Neural cell (in vitro differentiated cells): Measurements from ENCODE around the gene GPSM3. TPM values are rescaled to one million over a fixed set of nuclear protein-coding genes. Genes with fewer than 3 reads are reported as not detected.
"Not testable (repeated sequence)": the region's sequence is repeated elsewhere in the genome, so short reads cannot be mapped to it uniquely, and the experiment has no call there.

Experiments
- H2AFZ ChIP-seq: fragments of 200-600, 300-800 bp; sonication (generic), shearing (Covaris generic); 2 replicates; pipeline ENCODE4 v1.6.0; 2014; ENCODE audit warnings: low read depth, mild to moderate bottlenecking, antibody characterized with exemption, low read length, moderate library complexity
- H3F3A ChIP-seq: fragments of 200-600 bp; shearing (Covaris generic); 2 replicates; pipeline ENCODE4 v1.6.1; 2016; ENCODE audit warnings: mild to moderate bottlenecking, moderate library complexity, mixed read lengths, antibody characterized with exemption, low read length; ENCODE audit not compliant: insufficient read depth, poor library complexity, severe bottlenecking
- H3K27ac ChIP-seq: fragments of 200-600, 300-800 bp; sonication (generic), shearing (Covaris generic); 2 replicates; pipeline ENCODE4 v1.5.1; 2014; ENCODE audit warnings: mild to moderate bottlenecking, low read length, moderate library complexity
- H3K27me3 ChIP-seq: fragments of 300-800, 200-600 bp; sonication (generic), shearing (Covaris generic); 2 replicates; pipeline ENCODE4 v1.6.0; 2014; ENCODE audit warnings: mild to moderate bottlenecking, low read depth, low read length, moderate library complexity; ENCODE audit not compliant: insufficient read depth
- H3K36me3 ChIP-seq: fragments of 300-800, 200-600 bp; sonication (generic), shearing (Covaris generic); 2 replicates; pipeline ENCODE4 v1.5.1; 2014; ENCODE audit warnings: mild to moderate bottlenecking, antibody characterized with exemption, low read length, moderate library complexity; ENCODE audit not compliant: insufficient read depth
- H3K4me2 ChIP-seq: fragments of 300-800, 200-600 bp; sonication (generic), shearing (Covaris generic); 2 replicates; pipeline ENCODE4 v1.6.0; 2014; ENCODE audit warnings: mild to moderate bottlenecking, low read length
- H3K4me3 ChIP-seq: fragments of 300-800, 200-600 bp; sonication (generic), shearing (Covaris generic); 2 replicates; pipeline ENCODE4 v1.5.1; 2014; ENCODE audit warnings: mild to moderate bottlenecking, low read length, moderate library complexity
- H3K79me2 ChIP-seq: fragments of 200-600 bp; shearing (Covaris generic); replicated peaks from 2 replicates; pipeline ENCODE4 v1.6.0; 2014; ENCODE audit warnings: mild to moderate bottlenecking, low read length, moderate library complexity; ENCODE audit not compliant: insufficient read depth
- H3K9ac ChIP-seq: fragments of 300-800, 200-600 bp; sonication (generic), shearing (Covaris generic); 2 replicates; pipeline ENCODE4 v1.6.1; 2016; ENCODE audit warnings: mild to moderate bottlenecking, low read length, mixed read lengths
- H3K9me2 ChIP-seq: fragments of 200-600 bp; shearing (Covaris generic); 2 replicates; pipeline ENCODE4 v1.6.1; 2016; ENCODE audit warnings: mild to moderate bottlenecking, low read length, mixed read lengths; ENCODE audit not compliant: insufficient read depth
- H3K9me3 ChIP-seq: fragments of 200-600, 300-800 bp; sonication (generic), shearing (Covaris generic); 2 replicates; pipeline ENCODE4 v1.6.1; 2016; ENCODE audit warnings: mild to moderate bottlenecking, mixed run types, low read length, moderate library complexity, mixed read lengths
- H4K20me1 ChIP-seq: fragments of 200-600 bp; shearing (Covaris generic); 2 replicates; pipeline ENCODE4 v1.6.1; 2016; ENCODE audit warnings: mild to moderate bottlenecking, mixed run types; ENCODE audit not compliant: insufficient read depth
- MXI1 ChIP-seq: fragments of 450-650 bp; conservative IDR thresholded peaks from 2 replicates; pipeline ENCODE4 v1.6.1; 2014; ENCODE audit warnings: antibody characterized with exemption, mild to moderate bottlenecking; ENCODE audit not compliant: poor library complexity, severe bottlenecking
- SMC3 ChIP-seq: fragments of 450-650 bp; conservative IDR thresholded peaks from 2 replicates; pipeline ENCODE4 v1.6.1; 2014; ENCODE audit warnings: antibody characterized with exemption, mild to moderate bottlenecking, moderate library complexity; ENCODE audit not compliant: poor library complexity
- polyA plus RNA-seq: library from polyadenylated mRNA; depleted of rRNA; stranded (reverse); fragments of >200 nt; gene quantifications from 2 replicates; pipeline ENCODE4 v1.2.3, GENCODE V29; 2014
- small RNA-seq, 3 experiments: library from RNA; depleted of rRNA; stranded (forward); fragments of <200 nt; gene quantifications; one replicate each; pipeline ENCODE3, GENCODE V24; 2012
- TF ChIP-seq, protein P1 (sequence below): fragments of 450-650 bp; IDR thresholded peaks from 2 replicates; pipeline ENCODE4 v1.5.1; 2014; ENCODE audit warnings: antibody characterized with exemption, mild to moderate bottlenecking, moderate library complexity; ENCODE audit not compliant: poor library complexity, severe bottlenecking

GPSM3 gene
- polyA plus RNA-seq, 1 donor from 2014 or later: 1.2 TPM

DNA sequence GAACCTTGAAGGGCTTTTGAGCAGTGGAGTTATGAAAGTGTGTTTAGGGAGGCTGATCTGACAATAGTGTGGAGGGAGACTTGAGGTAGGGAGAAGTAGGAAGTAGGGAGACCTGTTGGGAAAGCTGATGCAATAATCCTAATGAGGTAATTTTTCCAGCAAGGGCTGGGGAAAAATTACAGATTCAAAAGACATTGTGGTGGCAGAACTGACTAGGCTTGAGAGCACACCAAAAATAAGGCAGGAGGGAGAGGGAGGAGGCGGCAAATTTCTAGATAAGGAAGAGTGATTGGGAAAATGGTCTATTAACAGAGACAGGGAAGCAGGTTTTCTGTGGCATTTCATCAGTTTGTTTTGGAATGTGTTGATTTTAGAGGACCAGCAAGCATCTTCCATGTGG is 46.2 kb downstream of the GPSM3 start:
- no peak overlapping the region for H3K27ac ChIP-seq
- H3K79me2 ChIP-seq: no peaks in the 10 kb centered on the region
- no peaks in the 10 kb centered on the region for H3K36me3 ChIP-seq
- no peaks in the 10 kb centered on the region for H3K9me2 ChIP-seq
- H3K4me2 ChIP-seq: no peak overlapping the region
- H3K27me3 ChIP-seq: peaks cover 36% of the 10 kb centered on the region
- no peaks in the 10 kb centered on the region for H4K20me1 ChIP-seq
- no peak for TF ChIP-seq SMC3
- TF ChIP-seq, protein P1, sequence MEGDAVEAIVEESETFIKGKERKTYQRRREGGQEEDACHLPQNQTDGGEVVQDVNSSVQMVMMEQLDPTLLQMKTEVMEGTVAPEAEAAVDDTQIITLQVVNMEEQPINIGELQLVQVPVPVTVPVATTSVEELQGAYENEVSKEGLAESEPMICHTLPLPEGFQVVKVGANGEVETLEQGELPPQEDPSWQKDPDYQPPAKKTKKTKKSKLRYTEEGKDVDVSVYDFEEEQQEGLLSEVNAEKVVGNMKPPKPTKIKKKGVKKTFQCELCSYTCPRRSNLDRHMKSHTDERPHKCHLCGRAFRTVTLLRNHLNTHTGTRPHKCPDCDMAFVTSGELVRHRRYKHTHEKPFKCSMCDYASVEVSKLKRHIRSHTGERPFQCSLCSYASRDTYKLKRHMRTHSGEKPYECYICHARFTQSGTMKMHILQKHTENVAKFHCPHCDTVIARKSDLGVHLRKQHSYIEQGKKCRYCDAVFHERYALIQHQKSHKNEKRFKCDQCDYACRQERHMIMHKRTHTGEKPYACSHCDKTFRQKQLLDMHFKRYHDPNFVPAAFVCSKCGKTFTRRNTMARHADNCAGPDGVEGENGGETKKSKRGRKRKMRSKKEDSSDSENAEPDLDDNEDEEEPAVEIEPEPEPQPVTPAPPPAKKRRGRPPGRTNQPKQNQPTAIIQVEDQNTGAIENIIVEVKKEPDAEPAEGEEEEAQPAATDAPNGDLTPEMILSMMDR: no peak
- no peak for TF ChIP-seq MXI1
- no peaks in the 10 kb centered on the region for H3F3A ChIP-seq
- H3K9ac ChIP-seq: no peak overlapping the region
- H3K9me3 ChIP-seq: no peaks in the 10 kb centered on the region
- no peak overlapping the region for H3K4me3 ChIP-seq
- H2AFZ ChIP-seq: no peak overlapping the region

- not testable (repeated sequence) for H3K4me2 ChIP-seq, H3K9me2 ChIP-seq, H3K9ac ChIP-seq, H2AFZ ChIP-seq, H3K9me3 ChIP-seq, H3K36me3 ChIP-seq, H3K79me2 ChIP-seq, H4K20me1 ChIP-seq, H3F3A ChIP-seq, H3K4me3 ChIP-seq, H3K27ac ChIP-seq
- H3K27me3 ChIP-seq: peaks cover 15% of the 10 kb centered on the region
These were observed 48.2 kb downstream of the GPSM3 start for GRCh38 chr6:32144238-32144637.

Small RNA genes within 50 kb of the gene (small RNA-seq; reads per million reads assigned to genes)
- gene AL662884.1 (0 reads per million in 3 experiments), gene MIR6833 (0 to 1.2 (median 0.03) reads per million in 3 experiments)

Other genes starting within 250 kb of the GPSM3 start
- 0.97 TPM in 1 of 2 replicates, not detected in the other for gene CFB, start 246.5 kb downstream of the GPSM3 start, polyA plus RNA-seq
- 103 and 117 TPM in 2 replicates for gene NELFE, start 233.7 kb downstream of the GPSM3 start, polyA plus RNA-seq
- 48.2 and 51.7 TPM in 2 replicates for gene SKIC2, start 233.5 kb downstream of the GPSM3 start, polyA plus RNA-seq
- gene DXO, start 220.5 kb downstream of the GPSM3 start, polyA plus RNA-seq: 20.0 and 29.2 TPM in 2 replicates
- 4.4 and 7.2 TPM in 2 replicates for gene C4A, start 210.6 kb downstream of the GPSM3 start, polyA plus RNA-seq
- 4.4 and 4.6 TPM in 2 replicates for gene C4B, start 177.8 kb downstream of the GPSM3 start, polyA plus RNA-seq
- gene CYP21A2, start 154.2 kb downstream of the GPSM3 start, polyA plus RNA-seq: 1.9 and 4.5 TPM in 2 replicates
- gene TNXB, start 83.3 kb downstream of the GPSM3 start, polyA plus RNA-seq: 3.3 and 3.6 TPM in 2 replicates
- gene ATF6B, start 64.4 kb downstream of the GPSM3 start, polyA plus RNA-seq: 44.3 and 49.3 TPM in 2 replicates
- 8.6 and 10.9 TPM in 2 replicates for gene FKBPL, start 62.4 kb downstream of the GPSM3 start, polyA plus RNA-seq
- gene PRRT1, start 40.7 kb downstream of the GPSM3 start, polyA plus RNA-seq: 0.22 TPM in 1 of 2 replicates, not detected in the other
- 53.5 and 330 TPM in 2 replicates for gene PPT2, start 38.5 kb downstream of the GPSM3 start, polyA plus RNA-seq
- 22.1 and 22.4 TPM in 2 replicates for gene EGFL8, start 28.0 kb downstream of the GPSM3 start, polyA plus RNA-seq
- 24.7 and 28.4 TPM in 2 replicates for gene AGPAT1, start 16.6 kb downstream of the GPSM3 start, polyA plus RNA-seq
- 342 and 369 TPM in 2 replicates for gene RNF5, start 14.2 kb downstream of the GPSM3 start, polyA plus RNA-seq
- 7.2 and 7.5 TPM in 2 replicates for gene AGER, start 8.4 kb downstream of the GPSM3 start, polyA plus RNA-seq
- gene PBX2, start 2.4 kb downstream of the GPSM3 start, polyA plus RNA-seq: 53.2 and 78.7 TPM in 2 replicates
- gene NOTCH4, start 31.4 kb upstream of the GPSM3 start, polyA plus RNA-seq: 5.5 and 5.7 TPM in 2 replicates
- not detected in 2 replicates for gene TSBP1, start 179.3 kb upstream of the GPSM3 start, polyA plus RNA-seq
- not detected in 2 replicates for gene BTNL2, start 214.5 kb upstream of the GPSM3 start, polyA plus RNA-seq
- gene HLA-DRA, start 247.2 kb upstream of the GPSM3 start, polyA plus RNA-seq: not detected in 2 replicates